ENCODE data around the gene MBOAT2. TPM values are rescaled to one million over a fixed set of nuclear protein-coding genes. Genes with fewer than 3 reads are reported as not detected.

Gene MBOAT2
- total RNA-seq, 2 experiments from 2014 or later = 8.8 to 10.6 TPM

DNA sequence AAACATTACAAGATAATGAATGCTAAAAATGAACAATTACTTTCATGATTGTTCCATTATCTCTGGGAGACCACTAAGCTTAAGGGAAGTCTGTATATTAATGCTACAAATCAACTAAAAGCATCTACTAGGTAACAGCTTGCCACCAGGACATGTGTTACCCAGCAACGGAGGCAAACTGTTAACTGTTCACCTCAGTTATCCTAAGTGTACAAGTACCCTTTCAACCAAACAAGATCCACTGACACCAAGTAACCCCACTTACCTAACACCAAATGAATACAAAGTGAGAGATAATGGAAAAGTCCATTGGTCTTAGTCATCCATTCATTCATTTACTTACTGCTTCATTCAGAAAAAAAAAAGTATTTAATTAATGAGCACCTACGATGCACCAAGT lies 111.4 kb downstream of the MBOAT2 start:
- Mint-ChIP-seq H3K9me3 (peaks cover 3% of the 10 kb centered on the region), H3K27ac (no peak overlapping the region), H3K36me3 (ENCODE audit: low read depth) (no peaks in the 10 kb centered on the region), H3K27me3 (no peaks in the 10 kb centered on the region), H3K4me1 (no peaks in the 10 kb centered on the region), H3K4me3 (no peak overlapping the region)
- no peak for DNase-seq
- ChIA-PET CTCF (no interaction called here), POLR2A (no interaction called here)

DNA sequence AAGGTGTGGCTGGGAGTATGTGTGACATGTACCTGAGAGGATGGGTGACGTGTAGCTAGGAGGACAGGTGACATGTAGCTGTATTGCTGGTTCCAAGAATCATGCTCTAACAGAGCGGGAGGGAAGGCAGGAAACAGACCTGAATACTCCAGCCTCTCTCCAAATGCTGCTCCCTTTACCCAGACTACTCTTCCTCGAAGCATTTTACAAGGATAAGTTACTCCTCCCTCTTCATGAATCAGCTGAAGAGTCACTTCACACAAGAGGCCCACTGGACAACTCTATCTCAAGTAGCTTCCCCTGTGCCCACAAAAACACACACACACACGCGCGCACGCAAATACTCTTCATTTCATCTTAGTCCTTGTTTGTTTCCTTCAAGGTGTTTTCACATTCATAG lies 113.5 kb downstream of the MBOAT2 start:
- H3K4me3 Mint-ChIP-seq = no peak overlapping the region
- no peaks in the 10 kb centered on the region for H3K4me1 Mint-ChIP-seq
- ChIA-PET POLR2A (no interaction called here), CTCF (interaction anchor here (1.1 kb wide), 1 partner anchor 408 kb away, joined by 3 read pairs; no protein-coding TSS in a partner anchor)
- no peak overlapping the region for H3K27ac Mint-ChIP-seq
- no peaks in the 10 kb centered on the region for H3K9me3 Mint-ChIP-seq
- no peak for DNase-seq
- no peaks in the 10 kb centered on the region for H3K27me3 Mint-ChIP-seq
- no peaks in the 10 kb centered on the region for H3K36me3 Mint-ChIP-seq (ENCODE audit: low read depth)

DNA sequence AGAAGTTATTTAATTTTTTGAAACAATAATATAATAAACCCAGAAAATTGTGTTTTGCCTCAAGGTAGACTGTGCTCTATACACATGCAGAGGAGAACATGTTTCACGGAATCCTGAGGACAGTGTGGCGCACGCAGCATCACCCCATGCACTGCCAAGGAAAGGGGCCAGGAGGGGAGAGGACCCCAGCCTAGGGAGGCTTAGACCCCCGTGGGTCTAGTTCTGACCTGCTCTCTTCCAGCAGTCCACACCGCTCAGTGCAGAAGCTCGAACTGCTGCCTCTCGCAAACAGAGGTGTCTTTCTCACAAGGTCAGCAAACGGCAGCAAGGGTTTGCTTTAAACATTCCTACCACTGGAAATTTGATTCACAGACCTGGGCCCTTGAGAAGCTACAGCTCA lies 114.5 kb downstream of the MBOAT2 start:
- ChIA-PET CTCF (interaction anchor here (1.1 kb wide), 1 partner anchor 409 kb away, joined by 3 read pairs; no protein-coding TSS in a partner anchor), POLR2A (no interaction called here)
- no peaks in the 10 kb centered on the region for H3K27me3 Mint-ChIP-seq
- no peak overlapping the region for H3K27ac Mint-ChIP-seq
- DNase-seq = no peak
- no peaks in the 10 kb centered on the region for H3K9me3 Mint-ChIP-seq
- H3K4me1 Mint-ChIP-seq = no peaks in the 10 kb centered on the region
- H3K36me3 Mint-ChIP-seq (ENCODE audit: low read depth) = no peaks in the 10 kb centered on the region
- no peak overlapping the region for H3K4me3 Mint-ChIP-seq

- H3K27ac Mint-ChIP-seq = no peak overlapping the region
- H3K27me3 Mint-ChIP-seq = no peaks in the 10 kb centered on the region
- no peaks in the 10 kb centered on the region for H3K4me1 Mint-ChIP-seq
- no peak overlapping the region for H3K4me3 Mint-ChIP-seq
- no peaks in the 10 kb centered on the region for H3K36me3 Mint-ChIP-seq (ENCODE audit: low read depth)
- no peaks in the 10 kb centered on the region for H3K9me3 Mint-ChIP-seq
- ChIA-PET POLR2A (no interaction called here), CTCF (no interaction called here)
- DNase-seq = no peak
These were observed 116.6 kb downstream of the MBOAT2 start for GRCh38 chr2:8886876-8887275.

- H3K27ac Mint-ChIP-seq = no peak overlapping the region
- H3K9me3 Mint-ChIP-seq = no peaks in the 10 kb centered on the region
- no peaks in the 10 kb centered on the region for H3K4me1 Mint-ChIP-seq
- no peak overlapping the region for H3K4me3 Mint-ChIP-seq
- DNase-seq = no peak
- H3K27me3 Mint-ChIP-seq = no peaks in the 10 kb centered on the region
- CTCF ChIA-PET = no interaction called here
- no peaks in the 10 kb centered on the region for H3K36me3 Mint-ChIP-seq (ENCODE audit: low read depth)
- POLR2A ChIA-PET = no interaction called here
These were observed 117.3 kb downstream of the MBOAT2 start for GRCh38 chr2:8886202-8886518.

- H3K4me3 Mint-ChIP-seq = no peak overlapping the region
- H3K9me3 Mint-ChIP-seq = no peaks in the 10 kb centered on the region
- H3K27ac Mint-ChIP-seq = no peak overlapping the region
- no peaks in the 10 kb centered on the region for H3K27me3 Mint-ChIP-seq
- CTCF ChIA-PET = interaction anchor here (0.7 kb wide), 1 partner anchor 17 kb away, joined by 3 read pairs; no protein-coding TSS in a partner anchor
- no peaks in the 10 kb centered on the region for H3K36me3 Mint-ChIP-seq (ENCODE audit: low read depth)
- no peaks in the 10 kb centered on the region for H3K4me1 Mint-ChIP-seq
- DNase-seq = no peak
- POLR2A ChIA-PET = no interaction called here
These were observed 117.9 kb downstream of the MBOAT2 start for GRCh38 chr2:8885449-8886201.

DNA sequence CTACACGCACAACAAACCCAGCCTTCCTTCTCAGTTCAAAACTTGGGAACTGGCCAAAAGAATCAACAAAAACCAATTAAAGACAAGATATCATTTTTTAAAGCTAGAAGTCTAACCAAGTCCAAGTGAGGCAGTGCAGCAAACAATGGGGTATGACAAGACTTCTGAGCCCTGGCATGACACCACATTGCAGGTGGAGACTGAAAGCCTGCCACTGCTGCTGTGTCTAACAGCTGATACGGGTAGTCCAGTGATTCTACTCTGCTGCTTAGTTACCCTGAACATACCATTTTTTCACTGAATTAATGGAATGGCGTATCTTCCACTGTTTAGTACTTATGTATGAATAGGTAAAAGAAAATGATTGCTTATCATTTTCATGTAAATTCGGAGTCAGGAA lies 118.7 kb downstream of the MBOAT2 start:
- ChIA-PET POLR2A (no interaction called here), CTCF (interaction anchor here (0.7 kb wide), 1 partner anchor 18 kb away, joined by 3 read pairs; no protein-coding TSS in a partner anchor)
- H3K27me3 Mint-ChIP-seq = no peaks in the 10 kb centered on the region

GRCh38 chr2:8882094-8882493 lies 121.4 kb downstream of the MBOAT2 start:
- H3K27me3 Mint-ChIP-seq = no peaks in the 10 kb centered on the region
- no peak for DNase-seq
- CTCF ChIA-PET = interaction anchor here (1.1 to 1.2 kb wide), 2 partner anchors 9 kb away, joined by 3 to 5 read pairs; no protein-coding TSS in a partner anchor
- no peaks in the 10 kb centered on the region for H3K4me1 Mint-ChIP-seq
- no peaks in the 10 kb centered on the region for H3K9me3 Mint-ChIP-seq
- H3K4me3 Mint-ChIP-seq = no peak overlapping the region
- H3K27ac Mint-ChIP-seq = no peak overlapping the region
- POLR2A ChIA-PET = no interaction called here
- H3K36me3 Mint-ChIP-seq (ENCODE audit: low read depth) = no peaks in the 10 kb centered on the region

More for the DNA sequence above, 118.7 kb downstream of the MBOAT2 start:
- no peaks in the 10 kb centered on the region for H3K4me1 Mint-ChIP-seq
- no peak overlapping the region for H3K27ac Mint-ChIP-seq
- no peaks in the 10 kb centered on the region for H3K9me3 Mint-ChIP-seq
- no peak overlapping the region for H3K4me3 Mint-ChIP-seq
- DNase-seq = no peak
- H3K36me3 Mint-ChIP-seq (ENCODE audit: low read depth) = no peaks in the 10 kb centered on the region

GRCh38 chr2:8877894-8878293 lies 125.6 kb downstream of the MBOAT2 start:
- H3K4me1 Mint-ChIP-seq = no peaks in the 10 kb centered on the region
- ChIA-PET CTCF (no interaction called here), POLR2A (no interaction called here)
- no peak overlapping the region for H3K4me3 Mint-ChIP-seq
- no peak overlapping the region for H3K27ac Mint-ChIP-seq
- no peaks in the 10 kb centered on the region for H3K9me3 Mint-ChIP-seq
- no peak for DNase-seq
- H3K36me3 Mint-ChIP-seq (ENCODE audit: low read depth) = no peaks in the 10 kb centered on the region
- no peaks in the 10 kb centered on the region for H3K27me3 Mint-ChIP-seq

- POLR2A ChIA-PET = no interaction called here
- H3K27me3 Mint-ChIP-seq = no peaks in the 10 kb centered on the region
These were observed 126.2 kb downstream of the MBOAT2 start for GRCh38 chr2:8877332-8877731.

DNA sequence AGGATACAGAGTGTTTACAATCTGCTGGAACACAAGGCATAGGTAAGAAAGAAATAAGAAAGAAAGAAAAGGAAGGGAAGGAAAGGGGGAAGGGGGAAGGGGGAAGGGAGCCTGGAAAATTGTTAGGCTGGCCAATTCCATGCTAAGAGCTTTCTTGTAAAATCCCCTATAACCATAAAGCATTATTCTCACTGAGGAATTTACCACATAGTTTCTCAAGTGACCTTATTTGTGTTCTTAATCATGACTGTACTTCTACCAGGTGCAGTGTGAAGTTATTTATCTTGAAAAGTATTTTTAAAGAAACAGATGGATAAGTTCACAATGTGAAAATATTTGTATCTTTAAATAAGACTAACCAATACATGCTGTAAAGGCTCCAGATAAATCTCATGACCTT lies 126.9 kb downstream of the MBOAT2 start:
- DNase-seq = no peak
- ChIA-PET CTCF (no interaction called here), POLR2A (no interaction called here)
- H3K9me3 Mint-ChIP-seq = no peaks in the 10 kb centered on the region
- H3K36me3 Mint-ChIP-seq (ENCODE audit: low read depth) = no peaks in the 10 kb centered on the region
- no peaks in the 10 kb centered on the region for H3K4me1 Mint-ChIP-seq
- no peaks in the 10 kb centered on the region for H3K27me3 Mint-ChIP-seq
- H3K4me3 Mint-ChIP-seq = no peak overlapping the region
- H3K27ac Mint-ChIP-seq = no peak overlapping the region

More at GRCh38 chr2:8877332-8877731, 126.2 kb downstream of the MBOAT2 start:
- Mint-ChIP-seq H3K9me3 (no peaks in the 10 kb centered on the region), H3K27ac (no peak overlapping the region), H3K4me1 (no peaks in the 10 kb centered on the region), H3K4me3 (no peak overlapping the region), H3K36me3 (ENCODE audit: low read depth) (no peaks in the 10 kb centered on the region)
- CTCF ChIA-PET = no interaction called here
- DNase-seq = no peak

- no peak overlapping the region for H3K4me3 Mint-ChIP-seq
- ChIA-PET CTCF (interaction anchor here (1.4 to 1.5 kb wide), 2 partner anchors 9 to 239 kb away, joined by 3 to 5 read pairs; no protein-coding TSS in a partner anchor), POLR2A (no interaction called here)
- H3K27ac Mint-ChIP-seq = no peak overlapping the region
- peak; percentile 22 for DNase-seq
- H3K4me1 Mint-ChIP-seq = no peaks in the 10 kb centered on the region
- H3K36me3 Mint-ChIP-seq (ENCODE audit: low read depth) = no peaks in the 10 kb centered on the region
- no peaks in the 10 kb centered on the region for H3K9me3 Mint-ChIP-seq
- no peaks in the 10 kb centered on the region for H3K27me3 Mint-ChIP-seq
These were observed 130.6 kb downstream of the MBOAT2 start for GRCh38 chr2:8872821-8873432.

GRCh38 chr2:8870441-8870840 lies 133.0 kb downstream of the MBOAT2 start:
- no peak for DNase-seq
- Mint-ChIP-seq H3K27ac (no peak overlapping the region), H3K9me3 (no peaks in the 10 kb centered on the region), H3K27me3 (no peaks in the 10 kb centered on the region), H3K4me3 (no peak overlapping the region), H3K4me1 (no peaks in the 10 kb centered on the region), H3K36me3 (ENCODE audit: low read depth) (no peaks in the 10 kb centered on the region)
- CTCF ChIA-PET = no interaction called here
- POLR2A ChIA-PET = no interaction called here

- Mint-ChIP-seq H3K36me3 (ENCODE audit: low read depth) (no peaks in the 10 kb centered on the region), H3K4me3 (no peak overlapping the region), H3K4me1 (no peaks in the 10 kb centered on the region), H3K9me3 (no peaks in the 10 kb centered on the region), H3K27ac (no peak overlapping the region), H3K27me3 (no peaks in the 10 kb centered on the region)
- ChIA-PET POLR2A (no interaction called here), CTCF (interaction anchor here (0.5 kb wide), 1 partner anchor 1754 kb away, joined by 3 read pairs; no protein-coding TSS in a partner anchor)
- no peak for DNase-seq
These were observed 136.1 kb downstream of the MBOAT2 start for GRCh38 chr2:8867363-8867762.
